ENCODE measurements around the gene CDH23.

GRCh38 chr10:71550628-71551027, 153.9 kb downstream of the CDH23 start:
- TF ChIP-seq POLR2AphosphoS5 (IDR thresholded peaks at IDR 0.05) = no peak
- no peak for TF ChIP-seq EZH2 (IDR thresholded peaks at IDR 0.05; ENCODE audit: borderline replicate concordance, insufficient read depth, low read length, poor library complexity, severe bottlenecking)
- no peak for TF ChIP-seq CTCF (IDR thresholded peaks at IDR 0.05; ENCODE audit: poor library complexity, severe bottlenecking)
- no peak for TF ChIP-seq RAD21 (conservative IDR thresholded peaks at IDR 0.05)
- no peak for TF ChIP-seq EP300 (conservative IDR thresholded peaks at IDR 0.05; ENCODE audit: poor library complexity, severe bottlenecking)
- no peak for TF ChIP-seq REST (IDR thresholded peaks at IDR 0.05; ENCODE audit: borderline replicate concordance)
- no peak for TF ChIP-seq SMC3 (conservative IDR thresholded peaks at IDR 0.05; ENCODE audit: poor library complexity)
- TF ChIP-seq MXI1 (conservative IDR thresholded peaks at IDR 0.05; ENCODE audit: poor library complexity, severe bottlenecking) = no peak

Measured in neural cell (in vitro differentiated cells).